Measurements from ENCODE around the gene ABCC11. TPM values are rescaled to one million over a fixed set of nuclear protein-coding genes. Genes with fewer than 3 reads are reported as not detected.
"Not testable (repeated sequence)": the region's sequence is repeated elsewhere in the genome, so short reads cannot be mapped to it uniquely, and the experiment has no call there.

The ABCC11 gene
- total and polyA plus RNA-seq, 7 donors: 0.14 to 0.28 TPM; not detected in 5

- WGBS, 2 donors: 88 to 90% methylated on average over 6 of the region's 6 CpGs
- no peak overlapping the region for H3K4me3 ChIP-seq
- H3K36me3 ChIP-seq: no peaks in the 10 kb centered on the region
- no peaks in the 10 kb centered on the region for H3K9me3 ChIP-seq
- peak; percentile 19 for DNase-seq
- no peaks in the 10 kb centered on the region for H3K27me3 ChIP-seq
- no peak overlapping the region for H3K27ac ChIP-seq
- no peaks in the 10 kb centered on the region for H3K4me1 ChIP-seq
- TF ChIP-seq CTCF (IDR thresholded peaks at IDR 0.05): no peak
- TF ChIP-seq EP300 (IDR thresholded peaks at IDR 0.05): no peak
- TF ChIP-seq POLR2A (IDR thresholded peaks at IDR 0.05): no peak
- no peak for TF ChIP-seq POLR2AphosphoS5 (IDR thresholded peaks at IDR 0.05)
- intact Hi-C loops (cut with DNase I): no loop called here
Measured at GRCh38 chr16:48184681-48185080, 62.7 kb downstream of the ABCC11 start.

GRCh38 chr16:48182979-48183537, 64.3 kb downstream of the ABCC11 start:
- DNase-seq: peak; percentile 24
- Histone ChIP-seq H3K4me1 (no peaks in the 10 kb centered on the region), H3K36me3 (no peaks in the 10 kb centered on the region), H3K27ac (no peak overlapping the region), H3K4me3 (no peak overlapping the region), H3K9me3 (no peaks in the 10 kb centered on the region), H3K27me3 (no peaks in the 10 kb centered on the region)
- intact Hi-C loops (cut with DNase I): no loop called here
- 49 to 77% methylated on average over 8 of the region's 8 CpGs for WGBS, 2 donors
- TF ChIP-seq EP300 (IDR thresholded peaks at IDR 0.05): no peak
- TF ChIP-seq POLR2AphosphoS5 (IDR thresholded peaks at IDR 0.05): no peak
- no peak for TF ChIP-seq POLR2A (IDR thresholded peaks at IDR 0.05)
- TF ChIP-seq CTCF (IDR thresholded peaks at IDR 0.05): no peak

GRCh38 chr16:48181746-48182520, 65.4 kb downstream of the ABCC11 start:
- H3K9me3 ChIP-seq; H3K27me3 ChIP-seq; intact Hi-C loops (cut with DNase I); H3K27ac ChIP-seq; H3K4me3 ChIP-seq; H3K4me1 ChIP-seq; H3K36me3 ChIP-seq: not testable (repeated sequence)
- DNase-seq: peak; percentile 32
- 50 to 82% methylated on average over 14 of the region's 14 CpGs for WGBS, 2 donors

GRCh38 chr16:48180868-48181480, 66.4 kb downstream of the ABCC11 start:
- Histone ChIP-seq H3K4me1 (no peaks in the 10 kb centered on the region), H3K27ac (no peak overlapping the region), H3K36me3 (no peaks in the 10 kb centered on the region), H3K27me3 (no peaks in the 10 kb centered on the region), H3K9me3 (no peaks in the 10 kb centered on the region), H3K4me3 (no peak overlapping the region)
- intact Hi-C loops (cut with DNase I): no loop called here
- peak; percentile 20 for DNase-seq
- WGBS, 2 donors: 74 to 90% methylated on average over 9 of the region's 9 CpGs
- TF ChIP-seq EP300 (IDR thresholded peaks at IDR 0.05) (no peak), POLR2AphosphoS5 (IDR thresholded peaks at IDR 0.05) (no peak), CTCF (IDR thresholded peaks at IDR 0.05) (no peak), POLR2A (IDR thresholded peaks at IDR 0.05) (no peak)

- H3K27me3 ChIP-seq: no peaks in the 10 kb centered on the region
- H3K4me3 ChIP-seq: no peak overlapping the region
- peak; percentile 42 for DNase-seq
- intact Hi-C loops (cut with DNase I): no loop called here
- H3K4me1 ChIP-seq: no peaks in the 10 kb centered on the region
- H3K36me3 ChIP-seq: no peaks in the 10 kb centered on the region
- 82 to 83% methylated on average over 20 of the region's 20 CpGs for WGBS, 2 donors
- TF ChIP-seq CTCF (IDR thresholded peaks at IDR 0.05) (no peak), POLR2AphosphoS5 (IDR thresholded peaks at IDR 0.05) (no peak), POLR2A (IDR thresholded peaks at IDR 0.05) (no peak), EP300 (IDR thresholded peaks at IDR 0.05) (no peak)
- no peak overlapping the region for H3K27ac ChIP-seq
- H3K9me3 ChIP-seq: no peaks in the 10 kb centered on the region
Measured at GRCh38 chr16:48176635-48177408, 70.5 kb downstream of the ABCC11 start.

Data from sigmoid colon (tissue), 7 donors.